GM19240 (cell line): ENCODE results near the gene LPIN1.

ENCODE experiments used
- DNase-seq: peaks from one replicate; pipeline ENCODE4 v3.0.0; 2011; ENCODE audit warnings: low spot score; ENCODE audit not compliant: insufficient read length

Gene LPIN1

GRCh38 chr2:11865378-11865777 lies 118.9 kb downstream of the LPIN1 start:
- DNase-seq: no peak

DNA sequence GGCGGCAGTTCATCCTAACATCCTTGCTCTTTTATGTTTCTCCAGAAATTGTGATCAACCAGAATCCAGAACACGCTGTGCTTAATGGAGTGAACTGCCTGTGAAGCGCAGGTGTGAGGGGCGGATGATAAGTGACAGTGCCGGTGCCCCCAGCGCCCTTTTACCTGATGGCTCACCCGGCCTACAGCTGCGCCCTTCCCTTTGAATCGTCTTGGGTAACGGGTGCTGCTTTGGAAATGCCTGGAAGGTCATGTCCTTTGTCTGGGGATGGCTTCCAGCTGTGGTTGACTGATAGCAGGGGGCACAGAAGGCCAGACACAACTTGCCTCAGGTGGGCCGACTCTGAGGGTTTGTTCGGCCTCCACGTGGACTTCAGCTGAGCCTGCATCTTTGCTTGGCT lies 119.4 kb downstream of the LPIN1 start:
- DNase-seq: no peak

DNA sequence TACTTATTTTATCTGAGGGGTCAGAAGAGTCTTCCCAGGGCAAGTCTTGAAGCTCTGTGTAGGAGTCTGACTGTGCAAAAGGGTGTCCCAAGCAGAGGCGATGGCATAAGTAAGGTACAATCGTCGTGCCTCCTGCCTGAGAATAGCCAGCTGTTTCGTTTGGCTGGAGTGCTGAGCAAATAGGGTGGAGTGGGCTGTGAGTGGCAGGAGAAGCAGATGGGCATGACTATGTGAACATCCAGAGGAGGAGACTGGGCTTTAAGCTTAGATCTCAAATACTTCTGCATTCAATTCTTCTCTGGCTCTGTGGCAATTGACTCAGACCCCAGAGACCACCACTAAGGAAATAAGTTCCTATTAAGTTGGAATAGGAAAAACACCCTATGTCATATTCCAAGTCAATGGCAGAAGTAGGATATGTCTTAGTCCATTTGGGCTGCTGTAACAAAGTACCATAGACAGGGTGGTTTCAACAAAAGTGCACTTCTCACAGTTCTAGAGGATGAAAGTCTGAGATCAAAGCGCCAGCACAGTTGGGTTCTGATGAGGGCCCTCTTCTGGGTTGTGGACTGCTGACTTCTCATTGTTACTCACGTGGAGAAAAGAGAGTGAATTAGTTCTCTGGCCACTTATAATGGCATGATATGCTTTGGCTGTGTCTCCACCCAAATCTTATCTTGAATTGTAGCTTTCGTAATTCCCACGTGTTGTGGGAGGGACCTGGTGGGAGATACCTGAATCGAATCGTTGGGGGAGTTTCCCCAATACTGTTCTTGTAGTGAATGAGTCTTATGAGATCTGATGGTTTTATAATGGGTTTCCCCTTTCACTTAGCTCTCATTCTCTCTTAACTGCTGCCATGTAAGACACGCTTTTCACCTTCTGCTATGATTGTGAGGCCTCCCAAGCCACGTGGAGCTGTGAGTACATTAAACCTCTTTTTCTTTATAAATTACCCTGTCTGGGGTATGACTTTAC lies 120.2 kb downstream of the LPIN1 start:
- no peak for DNase-seq

DNA sequence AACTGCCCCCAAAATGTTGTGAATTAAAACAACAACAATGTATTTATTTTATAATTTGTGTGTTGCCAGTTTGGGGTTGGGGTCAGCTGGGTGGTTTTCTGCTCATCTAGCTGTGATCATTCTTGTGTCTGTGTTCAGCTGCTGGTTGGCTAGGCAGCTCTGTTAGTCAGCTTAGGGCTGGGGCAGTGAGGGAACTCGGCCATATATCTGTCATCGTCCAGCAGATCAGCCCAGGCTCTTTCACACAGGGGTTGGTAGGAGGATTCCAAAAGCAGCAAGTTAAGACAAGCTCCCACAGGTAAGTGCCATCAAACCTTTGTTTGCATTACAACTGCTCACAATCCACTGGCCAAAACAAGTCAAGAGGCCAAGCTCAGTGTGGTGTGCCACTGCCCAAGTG lies 121.5 kb downstream of the LPIN1 start:
- no peak for DNase-seq

GRCh38 chr2:11869391-11869991 lies 123.1 kb downstream of the LPIN1 start:
- no peak for DNase-seq

DNA sequence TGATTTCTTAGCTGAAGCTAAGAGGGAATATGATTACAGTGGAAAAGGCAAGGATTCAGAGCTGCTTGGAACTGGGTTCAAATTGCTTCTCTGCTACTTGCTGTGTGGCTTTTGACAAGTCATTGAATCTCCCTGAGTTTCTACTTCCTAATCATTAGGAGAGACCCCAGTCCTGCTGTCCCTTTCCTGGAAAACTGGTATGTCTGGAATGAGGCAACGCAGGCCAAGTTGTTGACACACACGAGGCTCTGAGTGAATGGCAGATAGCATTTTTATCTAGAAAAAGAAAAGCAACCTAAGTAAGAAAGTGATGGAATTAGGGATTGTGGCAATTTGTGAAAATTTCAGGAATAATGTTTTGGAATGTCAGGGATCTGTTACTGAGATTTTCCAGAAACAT lies 123.6 kb downstream of the LPIN1 start:
- DNase-seq: no peak

- DNase-seq: no peak
These were observed 124.2 kb downstream of the LPIN1 start for GRCh38 chr2:11870584-11870983.

DNA sequence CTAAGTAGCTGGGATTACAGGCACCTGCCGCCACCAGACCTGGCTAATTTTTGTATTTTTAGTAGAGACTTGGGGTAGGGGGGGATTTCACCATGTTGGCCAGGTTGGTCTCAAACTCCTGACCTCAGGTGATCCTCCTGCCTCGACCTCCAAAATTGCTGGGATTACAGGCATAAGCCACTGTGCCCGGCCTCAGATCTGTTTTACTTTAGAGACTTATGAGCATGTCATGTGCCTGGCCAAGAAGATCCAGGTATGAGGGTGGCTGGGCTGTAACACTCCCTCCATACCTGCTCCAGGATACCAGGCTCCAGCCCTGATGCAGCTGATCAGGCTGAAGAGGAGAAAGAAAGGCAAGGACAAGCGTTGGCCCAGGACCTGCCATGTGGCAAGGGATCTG lies 125.0 kb downstream of the LPIN1 start:
- DNase-seq: no peak

GRCh38 chr2:11872247-11872947 lies 126.0 kb downstream of the LPIN1 start:
- no peak for DNase-seq

- no peak for DNase-seq
These were observed 126.5 kb downstream of the LPIN1 start for GRCh38 chr2:11872948-11873269.

GRCh38 chr2:11873356-11874154 lies 127.1 kb downstream of the LPIN1 start:
- no peak for DNase-seq

GRCh38 chr2:11874861-11875260 lies 128.4 kb downstream of the LPIN1 start:
- no peak for DNase-seq

- no peak for DNase-seq
These were observed 129.0 kb downstream of the LPIN1 start for GRCh38 chr2:11875481-11875880.

- no peak for DNase-seq
These were observed 130.0 kb downstream of the LPIN1 start for GRCh38 chr2:11876436-11876835.

DNA sequence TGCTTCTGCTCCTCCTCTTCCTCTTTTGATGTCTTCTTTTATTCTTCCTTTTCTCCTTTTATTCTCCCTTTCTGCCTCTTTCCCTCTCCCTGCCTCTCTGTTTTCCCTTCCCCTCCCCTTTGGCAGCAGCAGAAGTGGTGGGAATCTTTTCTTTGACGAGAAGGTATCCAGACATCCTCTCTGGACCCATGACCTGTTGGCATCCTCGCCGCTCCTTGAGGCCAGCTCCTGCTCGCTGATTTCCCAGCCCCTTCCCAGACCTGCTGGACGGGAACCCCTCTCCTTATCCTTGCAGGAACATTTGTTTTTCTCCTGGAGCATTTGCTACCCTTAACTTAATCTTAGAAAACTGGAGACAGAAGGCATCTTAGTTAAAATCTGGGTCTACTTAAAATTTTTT lies 130.5 kb downstream of the LPIN1 start:
- no peak for DNase-seq
